ENCODE results near the gene MLEC. TPM values are rescaled to one million over a fixed set of nuclear protein-coding genes. Genes with fewer than 3 reads are reported as not detected.

The MLEC gene
- total RNA-seq, 3 donors from 2014 or later (not counting 1 experiment from before 2014, with no cell fraction given): 47.4 to 52.8 (median 49.6) TPM

DNA sequence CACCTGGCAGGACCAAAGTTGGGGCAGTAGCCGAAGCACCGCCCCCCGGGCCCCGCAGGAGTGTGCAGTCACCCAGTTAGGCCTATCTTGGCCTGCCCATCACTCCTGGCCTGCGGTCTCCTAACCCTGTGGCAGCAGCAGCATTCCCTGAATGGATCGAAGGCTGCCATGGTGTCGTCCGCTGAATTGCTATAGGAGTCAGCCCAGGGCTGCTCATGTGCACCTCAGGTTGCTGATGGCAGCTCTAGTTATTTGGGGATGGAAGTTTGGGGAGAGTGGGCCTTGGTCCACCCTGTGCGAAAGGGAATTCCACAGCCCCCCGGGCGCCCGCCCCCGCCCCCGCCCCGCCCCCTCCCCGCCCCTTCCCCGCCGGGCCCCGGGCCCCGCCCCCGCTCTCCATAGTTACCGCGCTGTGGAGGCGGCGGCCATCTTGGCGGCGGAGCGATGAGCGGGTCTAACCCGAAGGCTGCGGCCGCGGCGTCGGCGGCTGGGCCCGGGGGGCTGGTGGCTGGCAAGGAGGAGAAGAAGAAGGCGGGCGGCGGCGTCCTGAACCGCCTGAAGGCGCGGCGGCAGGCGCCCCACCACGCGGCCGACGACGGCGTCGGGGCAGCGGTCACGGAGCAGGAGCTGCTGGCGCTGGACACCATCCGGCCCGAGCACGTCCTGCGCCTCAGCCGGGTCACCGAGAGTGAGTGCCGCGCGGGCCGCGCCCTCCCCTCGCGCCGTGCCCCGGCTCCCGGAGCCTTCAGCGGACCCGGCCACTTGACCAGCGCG is 23.3 kb downstream of the MLEC start, which contains the start of gene UNC119B:
Gene UNC119B (plus strand): TSS at position 428 of the 774 bp plus-strand sequence. CDS start 17 bp downstream, at position 445.
- TF ChIP-seq, protein P1, sequence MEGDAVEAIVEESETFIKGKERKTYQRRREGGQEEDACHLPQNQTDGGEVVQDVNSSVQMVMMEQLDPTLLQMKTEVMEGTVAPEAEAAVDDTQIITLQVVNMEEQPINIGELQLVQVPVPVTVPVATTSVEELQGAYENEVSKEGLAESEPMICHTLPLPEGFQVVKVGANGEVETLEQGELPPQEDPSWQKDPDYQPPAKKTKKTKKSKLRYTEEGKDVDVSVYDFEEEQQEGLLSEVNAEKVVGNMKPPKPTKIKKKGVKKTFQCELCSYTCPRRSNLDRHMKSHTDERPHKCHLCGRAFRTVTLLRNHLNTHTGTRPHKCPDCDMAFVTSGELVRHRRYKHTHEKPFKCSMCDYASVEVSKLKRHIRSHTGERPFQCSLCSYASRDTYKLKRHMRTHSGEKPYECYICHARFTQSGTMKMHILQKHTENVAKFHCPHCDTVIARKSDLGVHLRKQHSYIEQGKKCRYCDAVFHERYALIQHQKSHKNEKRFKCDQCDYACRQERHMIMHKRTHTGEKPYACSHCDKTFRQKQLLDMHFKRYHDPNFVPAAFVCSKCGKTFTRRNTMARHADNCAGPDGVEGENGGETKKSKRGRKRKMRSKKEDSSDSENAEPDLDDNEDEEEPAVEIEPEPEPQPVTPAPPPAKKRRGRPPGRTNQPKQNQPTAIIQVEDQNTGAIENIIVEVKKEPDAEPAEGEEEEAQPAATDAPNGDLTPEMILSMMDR (IDR thresholded peaks at IDR 0.05): no peak
- H3K27ac ChIP-seq (ENCODE audit: low read length): peak within 1 kb of the TSS; percentile 39
- Mint-ChIP-seq H3K27me3 (ENCODE audit: low read depth in 2 of 2) (no peaks in the 10 kb centered on the region), H3K9me3 (no peaks in the 10 kb centered on the region), H3K36me3 (no peaks in the 10 kb centered on the region), H3K27ac (peak within 1 kb of the TSS; percentile 71 to 87), H3K4me1 (peaks cover 25 to 27% of the 10 kb centered on the region in 2 donors), H3K4me3 (peak within 1 kb of the TSS; percentile 90)
- peaks cover 3% of the 10 kb centered on the region for H3K36me3 ChIP-seq (ENCODE audit: control insufficient read depth, insufficient read depth, low read length)
- ATAC-seq: peak; percentile 89 to 92 (median 91)
- H3K9me3 ChIP-seq (ENCODE audit: control insufficient read depth, insufficient read depth, low read length): no peaks in the 10 kb centered on the region
- peak within 1 kb of the TSS; percentile 56 for H3K4me3 ChIP-seq (ENCODE audit: low read length)
- under 1% methylated on average over 70 of the region's 76 CpGs for WGBS (ENCODE audit: insufficient coverage)
- DNase-seq: peak; percentile 67 to 85
- intact Hi-C loops (cut with micrococcal nuclease): loop anchor here (5.0 kb wide), 1 partner anchor 353 kb away; no protein-coding TSS in a partner anchor
- no peaks in the 10 kb centered on the region for H3K27me3 ChIP-seq (ENCODE audit: control insufficient read depth, insufficient read depth, low read length)
- H3K4me1 ChIP-seq (ENCODE audit: control insufficient read depth, insufficient read depth, low read length): peaks cover 22% of the 10 kb centered on the region

DNA sequence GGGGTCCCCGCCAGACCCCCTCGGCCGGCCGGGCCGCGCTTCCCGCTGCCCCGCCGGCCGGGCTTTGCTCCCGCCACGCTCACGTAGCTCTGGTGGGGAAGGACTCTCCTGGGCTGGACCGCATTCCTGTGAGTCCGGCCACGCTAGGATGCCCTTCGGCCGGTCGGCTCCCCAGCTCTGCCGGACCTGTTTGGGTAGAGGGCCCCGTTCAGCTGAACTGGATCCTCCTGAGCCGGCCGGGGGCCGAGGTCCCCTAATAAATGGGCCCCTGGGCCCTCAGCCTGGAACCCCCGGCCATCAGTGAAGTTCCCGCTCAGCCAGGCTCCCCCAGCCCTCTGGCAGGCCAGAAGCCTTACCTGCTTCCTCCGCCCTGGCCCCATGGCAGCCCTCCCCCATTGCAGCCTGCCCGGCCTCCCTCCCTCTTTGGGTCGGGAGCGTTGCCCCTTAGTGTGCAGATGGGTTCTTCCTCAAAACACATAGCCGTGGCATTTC is 23.9 kb downstream of the MLEC start:
- Histone ChIP-seq H3K4me1 (ENCODE audit: control insufficient read depth, insufficient read depth, low read length) (peaks cover 22% of the 10 kb centered on the region), H3K27ac (ENCODE audit: low read length) (no peak overlapping the region), H3K36me3 (ENCODE audit: control insufficient read depth, insufficient read depth, low read length) (peaks cover 4% of the 10 kb centered on the region), H3K4me3 (ENCODE audit: low read length) (peak overlapping the region; percentile 56), H3K27me3 (ENCODE audit: control insufficient read depth, insufficient read depth, low read length) (no peaks in the 10 kb centered on the region), H3K9me3 (ENCODE audit: control insufficient read depth, insufficient read depth, low read length) (no peaks in the 10 kb centered on the region)
- Mint-ChIP-seq H3K4me1 (peaks cover 25 to 27% of the 10 kb centered on the region in 2 donors), H3K36me3 (no peaks in the 10 kb centered on the region), H3K9me3 (no peaks in the 10 kb centered on the region), H3K27me3 (ENCODE audit: low read depth in 2 of 2) (no peaks in the 10 kb centered on the region), H3K4me3 (peak overlapping the region; percentile 90), H3K27ac (peak overlapping the region; percentile 71 to 87)
- DNase-seq (peak in 1 of 2 donors; percentile 45), ATAC-seq (peak in 1 of 3 donors; percentile 4)
- WGBS (ENCODE audit: insufficient coverage): under 1% methylated on average over 31 of the region's 31 CpGs
- TF ChIP-seq, protein P1 (IDR thresholded peaks at IDR 0.05): no peak
- intact Hi-C loops (cut with micrococcal nuclease): loop anchor here (5.0 kb wide), 1 partner anchor 354 kb away; no protein-coding TSS in a partner anchor

DNA sequence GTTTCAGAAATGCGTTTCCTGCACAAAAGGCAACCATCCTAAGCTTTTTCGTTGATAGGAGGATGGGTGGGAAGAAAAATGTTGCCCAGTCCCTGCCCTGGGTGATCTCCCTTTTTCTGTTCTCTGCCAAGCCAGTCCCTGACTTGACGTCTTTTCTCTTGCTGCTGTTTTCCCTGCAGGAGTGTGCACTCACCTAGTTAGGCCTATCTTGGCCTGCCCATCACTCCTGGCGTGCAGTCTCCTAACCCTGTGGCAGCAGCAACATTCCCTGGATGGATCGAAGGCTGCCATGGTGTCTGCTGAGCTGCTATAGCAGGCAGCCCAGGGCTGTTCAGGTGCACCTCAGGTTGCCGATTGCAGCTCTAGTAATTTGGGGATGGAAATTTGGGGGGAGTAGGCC is 24.5 kb downstream of the MLEC start:
- DNase-seq (no peak), ATAC-seq (no peak)
- Mint-ChIP-seq H3K9me3 (no peaks in the 10 kb centered on the region), H3K4me3 (peak overlapping the region; percentile 90), H3K27ac (peak overlapping the region; percentile 71 to 87), H3K36me3 (no peaks in the 10 kb centered on the region), H3K4me1 (peaks cover 25 to 27% of the 10 kb centered on the region in 2 donors), H3K27me3 (ENCODE audit: low read depth in 2 of 2) (no peaks in the 10 kb centered on the region)
- TF ChIP-seq, protein P1 (IDR thresholded peaks at IDR 0.05): no peak
- Histone ChIP-seq H3K27me3 (ENCODE audit: control insufficient read depth, insufficient read depth, low read length) (no peaks in the 10 kb centered on the region), H3K27ac (ENCODE audit: low read length) (no peak overlapping the region), H3K4me1 (ENCODE audit: control insufficient read depth, insufficient read depth, low read length) (peaks cover 22% of the 10 kb centered on the region), H3K9me3 (ENCODE audit: control insufficient read depth, insufficient read depth, low read length) (no peaks in the 10 kb centered on the region), H3K36me3 (ENCODE audit: control insufficient read depth, insufficient read depth, low read length) (peaks cover 6% of the 10 kb centered on the region), H3K4me3 (ENCODE audit: low read length) (no peak overlapping the region)
- intact Hi-C loops (cut with micrococcal nuclease): loop anchor here (5.0 kb wide), 1 partner anchor 354 kb away; no protein-coding TSS in a partner anchor
- WGBS (ENCODE audit: insufficient coverage): 63% methylated on average over 6 of the region's 6 CpGs

Data from natural killer cell (primary cell).